ENCODE data around the gene RTL5. TPM values are rescaled to one million over a fixed set of nuclear protein-coding genes. Genes with fewer than 3 reads are reported as not detected.

Gene RTL5
- total and polyA plus RNA-seq, 2 experiments from 2014 or later: 0.31 to 0.94 TPM

DNA sequence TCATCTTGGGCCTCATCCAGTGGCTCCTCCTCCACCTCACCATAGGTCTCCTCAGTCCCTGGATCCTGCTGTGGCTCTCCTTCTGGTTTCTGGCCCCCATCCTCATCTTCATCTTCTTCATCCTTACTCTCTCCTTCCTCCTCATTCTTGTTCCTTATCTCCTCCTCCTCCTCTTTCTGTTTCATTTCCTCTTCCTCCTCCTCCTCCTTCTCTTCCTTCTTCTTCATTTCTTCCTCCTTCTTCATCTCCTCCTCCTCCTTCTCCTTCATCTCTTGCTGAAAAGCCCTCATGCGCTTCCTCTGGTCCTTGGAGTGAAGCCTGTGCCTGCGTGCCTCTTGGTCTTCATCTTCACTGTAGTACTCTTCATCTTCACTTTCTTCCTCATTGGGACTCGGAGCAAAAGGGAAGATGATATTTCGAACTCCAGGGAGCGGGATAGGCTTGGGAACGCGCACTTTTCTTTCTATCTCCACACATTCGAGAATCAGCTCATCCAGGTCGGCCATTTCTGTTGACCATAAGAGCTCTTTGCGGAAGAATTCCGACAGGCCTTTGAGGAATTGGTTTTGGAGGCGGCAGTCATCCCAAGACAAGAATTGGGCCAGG, 1.5 kb downstream of the RTL5 start:
- H4K20me1 ChIP-seq (replicated peaks; ENCODE audit: insufficient read depth): no peaks in the 10 kb centered on the region
- peaks cover 48% of the 10 kb centered on the region for H3K27me3 Mint-ChIP-seq (ENCODE audit: insufficient read depth, low read depth, poor library complexity)
- H3K4me3 Mint-ChIP-seq: peak overlapping the region; percentile 66
- peak overlapping the region; percentile 79 for H3K4me2 ChIP-seq
- H3K9me2 ChIP-seq (ENCODE audit: insufficient read depth): no peaks in the 10 kb centered on the region
- H3K79me2 ChIP-seq (replicated peaks; ENCODE audit: insufficient read depth): no peaks in the 10 kb centered on the region
- H3K36me3 Mint-ChIP-seq (ENCODE audit: low read depth): peaks cover 24% of the 10 kb centered on the region
- ATAC-seq: no peak
- DNase-seq (ENCODE audit: low spot score): no peak
- peaks cover 17% of the 10 kb centered on the region for H3K9me3 Mint-ChIP-seq
- no peak overlapping the region for H3K27ac ChIP-seq (ENCODE audit: low read depth)
- no peaks in the 10 kb centered on the region for H3K36me3 ChIP-seq (ENCODE audit: insufficient read depth)
- no peak overlapping the region for H2AFZ ChIP-seq
- TF ChIP-seq CREB1 (CRISPR knock-in tag; IDR thresholded peaks at IDR 0.05; ENCODE audit: low read depth) (no peak), POLR2AphosphoS5 (IDR thresholded peaks at IDR 0.05; ENCODE audit: low read depth) (no peak), ZNF331 (CRISPR knock-in tag; IDR thresholded peaks at IDR 0.05; ENCODE audit: low read depth) (no peak), CTCF (conservative IDR thresholded peaks at IDR 0.05; ENCODE audit: low read depth in 2 of 2) (no peak), ZNF114 (CRISPR knock-in tag; IDR thresholded peaks at IDR 0.05) (no peak), NANOG (IDR thresholded peaks at IDR 0.05; ENCODE audit: borderline replicate concordance) (no peak), STAT1 (IDR thresholded peaks at IDR 0.05; ENCODE audit: unreplicated experiment) (no peak), JUNB (IDR thresholded peaks at IDR 0.05; ENCODE audit: unreplicated experiment) (no peak), REST (IDR thresholded peaks at IDR 0.05; ENCODE audit: unreplicated experiment) (no peak), EZH2 (IDR thresholded peaks at IDR 0.05; ENCODE audit: low read depth, unreplicated experiment) (no peak), EZH2phosphoT487 (IDR thresholded peaks at IDR 0.05; ENCODE audit: unreplicated experiment) (no peak), ETS1 (IDR thresholded peaks at IDR 0.05) (no peak)
- TF ChIP-seq, protein P1, sequence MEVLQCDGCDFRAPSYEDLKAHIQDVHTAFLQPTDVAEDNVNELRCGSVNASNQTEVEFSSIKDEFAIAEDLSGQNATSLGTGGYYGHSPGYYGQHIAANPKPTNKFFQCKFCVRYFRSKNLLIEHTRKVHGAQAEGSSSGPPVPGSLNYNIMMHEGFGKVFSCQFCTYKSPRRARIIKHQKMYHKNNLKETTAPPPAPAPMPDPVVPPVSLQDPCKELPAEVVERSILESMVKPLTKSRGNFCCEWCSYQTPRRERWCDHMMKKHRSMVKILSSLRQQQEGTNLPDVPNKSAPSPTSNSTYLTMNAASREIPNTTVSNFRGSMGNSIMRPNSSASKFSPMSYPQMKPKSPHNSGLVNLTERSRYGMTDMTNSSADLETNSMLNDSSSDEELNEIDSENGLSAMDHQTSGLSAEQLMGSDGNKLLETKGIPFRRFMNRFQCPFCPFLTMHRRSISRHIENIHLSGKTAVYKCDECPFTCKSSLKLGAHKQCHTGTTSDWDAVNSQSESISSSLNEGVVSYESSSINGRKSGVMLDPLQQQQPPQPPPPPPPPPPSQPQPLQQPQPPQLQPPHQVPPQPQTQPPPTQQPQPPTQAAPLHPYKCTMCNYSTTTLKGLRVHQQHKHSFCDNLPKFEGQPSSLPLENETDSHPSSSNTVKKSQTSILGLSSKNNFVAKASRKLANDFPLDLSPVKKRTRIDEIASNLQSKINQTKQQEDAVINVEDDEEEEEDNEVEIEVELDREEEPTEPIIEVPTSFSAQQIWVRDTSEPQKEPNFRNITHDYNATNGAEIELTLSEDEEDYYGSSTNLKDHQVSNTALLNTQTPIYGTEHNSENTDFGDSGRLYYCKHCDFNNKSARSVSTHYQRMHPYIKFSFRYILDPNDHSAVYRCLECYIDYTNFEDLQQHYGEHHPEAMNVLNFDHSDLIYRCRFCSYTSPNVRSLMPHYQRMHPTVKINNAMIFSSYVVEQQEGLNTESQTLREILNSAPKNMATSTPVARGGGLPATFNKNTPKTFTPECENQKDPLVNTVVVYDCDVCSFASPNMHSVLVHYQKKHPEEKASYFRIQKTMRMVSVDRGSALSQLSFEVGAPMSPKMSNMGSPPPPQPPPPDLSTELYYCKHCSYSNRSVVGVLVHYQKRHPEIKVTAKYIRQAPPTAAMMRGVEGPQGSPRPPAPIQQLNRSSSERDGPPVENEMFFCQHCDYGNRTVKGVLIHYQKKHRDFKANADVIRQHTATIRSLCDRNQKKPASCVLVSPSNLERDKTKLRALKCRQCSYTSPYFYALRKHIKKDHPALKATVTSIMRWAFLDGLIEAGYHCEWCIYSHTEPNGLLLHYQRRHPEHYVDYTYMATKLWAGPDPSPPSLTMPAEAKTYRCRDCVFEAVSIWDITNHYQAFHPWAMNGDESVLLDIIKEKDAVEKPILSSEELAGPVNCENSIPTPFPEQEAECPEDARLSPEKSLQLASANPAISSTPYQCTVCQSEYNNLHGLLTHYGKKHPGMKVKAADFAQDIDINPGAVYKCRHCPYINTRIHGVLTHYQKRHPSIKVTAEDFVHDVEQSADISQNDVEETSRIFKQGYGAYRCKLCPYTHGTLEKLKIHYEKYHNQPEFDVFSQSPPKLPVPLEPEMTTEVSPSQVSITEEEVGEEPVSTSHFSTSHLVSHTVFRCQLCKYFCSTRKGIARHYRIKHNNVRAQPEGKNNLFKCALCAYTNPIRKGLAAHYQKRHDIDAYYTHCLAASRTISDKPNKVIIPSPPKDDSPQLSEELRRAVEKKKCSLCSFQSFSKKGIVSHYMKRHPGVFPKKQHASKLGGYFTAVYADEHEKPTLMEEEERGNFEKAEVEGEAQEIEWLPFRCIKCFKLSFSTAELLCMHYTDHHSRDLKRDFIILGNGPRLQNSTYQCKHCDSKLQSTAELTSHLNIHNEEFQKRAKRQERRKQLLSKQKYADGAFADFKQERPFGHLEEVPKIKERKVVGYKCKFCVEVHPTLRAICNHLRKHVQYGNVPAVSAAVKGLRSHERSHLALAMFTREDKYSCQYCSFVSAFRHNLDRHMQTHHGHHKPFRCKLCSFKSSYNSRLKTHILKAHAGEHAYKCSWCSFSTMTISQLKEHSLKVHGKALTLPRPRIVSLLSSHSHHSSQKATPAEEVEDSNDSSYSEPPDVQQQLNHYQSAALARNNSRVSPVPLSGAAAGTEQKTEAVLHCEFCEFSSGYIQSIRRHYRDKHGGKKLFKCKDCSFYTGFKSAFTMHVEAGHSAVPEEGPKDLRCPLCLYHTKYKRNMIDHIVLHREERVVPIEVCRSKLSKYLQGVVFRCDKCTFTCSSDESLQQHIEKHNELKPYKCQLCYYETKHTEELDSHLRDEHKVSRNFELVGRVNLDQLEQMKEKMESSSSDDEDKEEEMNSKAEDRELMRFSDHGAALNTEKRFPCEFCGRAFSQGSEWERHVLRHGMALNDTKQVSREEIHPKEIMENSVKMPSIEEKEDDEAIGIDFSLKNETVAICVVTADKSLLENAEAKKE (CRISPR knock-in tag; IDR thresholded peaks at IDR 0.05): no peak
- H3K4me3 ChIP-seq: peak overlapping the region; percentile 58
- H3K27ac Mint-ChIP-seq: no peak overlapping the region
- H3K4me1 Mint-ChIP-seq: peaks cover 26% of the 10 kb centered on the region
- peaks cover 49% of the 10 kb centered on the region for H3K27me3 ChIP-seq (ENCODE audit: insufficient read depth)
- H3K4me1 ChIP-seq (ENCODE audit: insufficient read depth): peaks cover 9% of the 10 kb centered on the region
- no peaks in the 10 kb centered on the region for H3F3A ChIP-seq (replicated peaks; ENCODE audit: low read depth)

Data from GM23338 (cell line).